ENCODE measurements around the gene NT5DC2. TPM values are rescaled to one million over a fixed set of nuclear protein-coding genes. Genes with fewer than 3 reads are reported as not detected.

Gene NT5DC2
- total RNA-seq, 2 donors from 2014 or later: 26.5 to 30.6 TPM

Other genes starting within 250 kb of the NT5DC2 start
- gene GLYCTK, start 246.0 kb downstream of the NT5DC2 start, total RNA-seq: 10 to 100 TPM; 20.4 to 24.1 TPM
- gene DNAH1, start 217.5 kb downstream of the NT5DC2 start, total RNA-seq: 10 to 100 TPM; 17.5 to 19.8 TPM
- gene BAP1, start 123.8 kb downstream of the NT5DC2 start, total RNA-seq: 100 to 1,000 TPM; 100 to 148 TPM
- gene PHF7, start 123.2 kb downstream of the NT5DC2 start, total RNA-seq: 10 to 100 TPM; 17.2 to 36.0 TPM
- gene SEMA3G, start 88.8 kb downstream of the NT5DC2 start, total RNA-seq: under 1 TPM; 0.20 to 0.33 TPM
- 1 to 10 TPM; 6.6 to 8.4 TPM for gene TNNC1, start 79.8 kb downstream of the NT5DC2 start, total RNA-seq
- 100 to 1,000 TPM in 1 of 2 donors, 10 to 100 TPM in 1; 79.7 to 105 TPM for gene NISCH, start 78.3 kb downstream of the NT5DC2 start, total RNA-seq
- gene STAB1, start 38.5 kb downstream of the NT5DC2 start, total RNA-seq: under 1 TPM in 1 of 2 donors, not detected in 1; 0.36 TPM
- 10 to 100 TPM; 14.1 to 16.8 TPM for gene UQCC5, start 2.7 kb upstream of the NT5DC2 start, total RNA-seq
- 10 to 100 TPM; 69.5 to 70.1 TPM for gene PBRM1, start 152.1 kb upstream of the NT5DC2 start, total RNA-seq
- gene GNL3, start 152.2 kb upstream of the NT5DC2 start, total RNA-seq: 100 to 1,000 TPM; 171 to 217 TPM
- gene GLT8D1, start 171.9 kb upstream of the NT5DC2 start, total RNA-seq: 10 to 100 TPM; 28.4 to 35.0 TPM
- gene SPCS1, start 172.2 kb upstream of the NT5DC2 start, total RNA-seq: 100 to 1,000 TPM in 1 of 2 donors, 10 to 100 TPM in 1; 94.3 to 102 TPM
- gene NEK4, start 237.1 kb upstream of the NT5DC2 start, total RNA-seq: 10 to 100 TPM in 1 of 2 donors, 1 to 10 TPM in 1; 3.2 to 19.9 TPM
- gene ITIH1, start 243.7 kb upstream of the NT5DC2 start, total RNA-seq: not detected

Data from activated naive CD4-positive, alpha-beta T cell treated with anti-CD3 and anti-CD28 coated beads, Interleukin-2, amount 50 U/mL, for 72 hours (primary cell).